ENCODE measurements around the gene CELF2. TPM values are rescaled to one million over a fixed set of nuclear protein-coding genes. Genes with fewer than 3 reads are reported as not detected.

The CELF2 gene
- total RNA-seq, 2 experiments from 2014 or later, result 165 to 181 TPM

- CTCF ChIA-PET, result interaction anchor here (0.7 to 1.1 kb wide), 3 partner anchors 9 to 104 kb away, joined by 3 read pairs; no protein-coding TSS in a partner anchor
- Mint-ChIP-seq H3K4me1 (peaks cover 92% of the 10 kb centered on the region), H3K9me3 (no peaks in the 10 kb centered on the region), H3K27me3 (no peaks in the 10 kb centered on the region), H3K4me3 (no peak overlapping the region), H3K36me3 (ENCODE audit: low read depth) (peaks cover 92% of the 10 kb centered on the region), H3K27ac (no peak overlapping the region)
- POLR2A ChIA-PET, result no interaction called here
- DNase-seq, result no peak
Measured at GRCh38 chr10:11205030-11205772, 187.5 kb downstream of the CELF2 start.

GRCh38 chr10:11206676-11207559, 189.2 kb downstream of the CELF2 start:
- H3K27ac Mint-ChIP-seq, result no peak overlapping the region
- POLR2A ChIA-PET, result no interaction called here
- H3K9me3 Mint-ChIP-seq, result no peaks in the 10 kb centered on the region
- CTCF ChIA-PET, result interaction anchor here (1.7 kb wide), 1 partner anchor 9 kb away, joined by 5 read pairs; no protein-coding TSS in a partner anchor
- no peaks in the 10 kb centered on the region for H3K27me3 Mint-ChIP-seq
- peaks cover 91% of the 10 kb centered on the region for H3K4me1 Mint-ChIP-seq
- peaks cover 91% of the 10 kb centered on the region for H3K36me3 Mint-ChIP-seq (ENCODE audit: low read depth)
- no peak for DNase-seq
- H3K4me3 Mint-ChIP-seq, result no peak overlapping the region

GRCh38 chr10:11207560-11207844, 189.8 kb downstream of the CELF2 start:
- Mint-ChIP-seq H3K27me3 (no peaks in the 10 kb centered on the region), H3K36me3 (ENCODE audit: low read depth) (peaks cover 90% of the 10 kb centered on the region), H3K4me3 (no peak overlapping the region), H3K4me1 (peaks cover 91% of the 10 kb centered on the region), H3K9me3 (no peaks in the 10 kb centered on the region), H3K27ac (peak overlapping the region; percentile 52)
- ChIA-PET CTCF (interaction anchor here (1.7 kb wide), 1 partner anchor 10 kb away, joined by 5 read pairs; no protein-coding TSS in a partner anchor), POLR2A (no interaction called here)
- DNase-seq, result no peak

GRCh38 chr10:11208243-11208642, 190.6 kb downstream of the CELF2 start:
- POLR2A ChIA-PET, result no interaction called here
- H3K36me3 Mint-ChIP-seq (ENCODE audit: low read depth), result peaks cover 90% of the 10 kb centered on the region
- peak overlapping the region; percentile 72 for H3K27ac Mint-ChIP-seq
- H3K4me1 Mint-ChIP-seq, result peaks cover 90% of the 10 kb centered on the region
- no peaks in the 10 kb centered on the region for H3K27me3 Mint-ChIP-seq
- CTCF ChIA-PET, result interaction anchor here (1.7 kb wide), 1 partner anchor 10 kb away, joined by 5 read pairs; no protein-coding TSS in a partner anchor
- H3K4me3 Mint-ChIP-seq, result peak overlapping the region; percentile 53
- no peak for DNase-seq
- H3K9me3 Mint-ChIP-seq, result no peaks in the 10 kb centered on the region

GRCh38 chr10:11208908-11209829, 191.5 kb downstream of the CELF2 start:
- H3K4me3 Mint-ChIP-seq, result peak overlapping the region; percentile 53
- ChIA-PET CTCF (interaction anchor here (0.6 to 1.0 kb wide), 4 partner anchors 7 to 227 kb away, joined by 3 read pairs; no protein-coding TSS in a partner anchor), POLR2A (no interaction called here)

GRCh38 chr10:11209830-11210181, 192.1 kb downstream of the CELF2 start:
- Mint-ChIP-seq H3K4me1 (peaks cover 88% of the 10 kb centered on the region), H3K4me3 (peak overlapping the region; percentile 53), H3K27ac (peak overlapping the region; percentile 72), H3K9me3 (no peaks in the 10 kb centered on the region), H3K36me3 (ENCODE audit: low read depth) (peaks cover 92% of the 10 kb centered on the region), H3K27me3 (no peaks in the 10 kb centered on the region)
- ChIA-PET POLR2A (no interaction called here), CTCF (interaction anchor here (0.7 to 1.6 kb wide), 4 partner anchors 8 to 44 kb away, joined by 3 to 6 read pairs (median 4); no protein-coding TSS in a partner anchor)
- no peak for DNase-seq

More at GRCh38 chr10:11208908-11209829, 191.5 kb downstream of the CELF2 start:
- peaks cover 92% of the 10 kb centered on the region for H3K36me3 Mint-ChIP-seq (ENCODE audit: low read depth)
- H3K27ac Mint-ChIP-seq, result peak overlapping the region; percentile 72
- H3K27me3 Mint-ChIP-seq, result no peaks in the 10 kb centered on the region
- H3K4me1 Mint-ChIP-seq, result peaks cover 90% of the 10 kb centered on the region
- H3K9me3 Mint-ChIP-seq, result no peaks in the 10 kb centered on the region
- DNase-seq, result peak; percentile 41

GRCh38 chr10:11210211-11210922, 192.7 kb downstream of the CELF2 start:
- ChIA-PET CTCF (interaction anchor here (0.7 to 1.6 kb wide), 4 partner anchors 9 to 45 kb away, joined by 3 to 6 read pairs (median 4); no protein-coding TSS in a partner anchor), POLR2A (no interaction called here)
- H3K36me3 Mint-ChIP-seq (ENCODE audit: low read depth), result peaks cover 93% of the 10 kb centered on the region
- H3K9me3 Mint-ChIP-seq, result no peaks in the 10 kb centered on the region
- H3K4me1 Mint-ChIP-seq, result peaks cover 89% of the 10 kb centered on the region
- no peak for DNase-seq
- H3K27me3 Mint-ChIP-seq, result no peaks in the 10 kb centered on the region
- peak overlapping the region; percentile 72 for H3K27ac Mint-ChIP-seq
- H3K4me3 Mint-ChIP-seq, result peak overlapping the region; percentile 53

- POLR2A ChIA-PET, result no interaction called here
- H3K27ac Mint-ChIP-seq, result peak overlapping the region; percentile 55
- no peaks in the 10 kb centered on the region for H3K9me3 Mint-ChIP-seq
- CTCF ChIA-PET, result interaction anchor here (1.4 to 3.8 kb wide), 2 partner anchors 11 to 13 kb away, joined by 3 to 18 read pairs; no protein-coding TSS in a partner anchor
- H3K4me3 Mint-ChIP-seq, result no peak overlapping the region
- no peaks in the 10 kb centered on the region for H3K27me3 Mint-ChIP-seq
- H3K4me1 Mint-ChIP-seq, result peaks cover 91% of the 10 kb centered on the region
- DNase-seq, result no peak
- H3K36me3 Mint-ChIP-seq (ENCODE audit: low read depth), result peaks cover 93% of the 10 kb centered on the region
Measured at GRCh38 chr10:11212288-11213085, 194.8 kb downstream of the CELF2 start.

GRCh38 chr10:11213137-11213536, 195.5 kb downstream of the CELF2 start:
- ChIA-PET CTCF (interaction anchor here (1.3 to 3.8 kb wide), 3 partner anchors 11 to 16 kb away, joined by 4 to 18 read pairs (median 4); no protein-coding TSS in a partner anchor), POLR2A (no interaction called here)
- Mint-ChIP-seq H3K4me1 (peaks cover 91% of the 10 kb centered on the region), H3K36me3 (ENCODE audit: low read depth) (peaks cover 91% of the 10 kb centered on the region), H3K27me3 (no peaks in the 10 kb centered on the region), H3K27ac (no peak overlapping the region), H3K9me3 (no peaks in the 10 kb centered on the region), H3K4me3 (no peak overlapping the region)
- no peak for DNase-seq

- CTCF ChIA-PET, result interaction anchor here (1.0 to 3.8 kb wide), 5 partner anchors 9 to 17 kb away, joined by 3 to 18 read pairs (median 4); no protein-coding TSS in a partner anchor
- Mint-ChIP-seq H3K27ac (no peak overlapping the region), H3K4me1 (peaks cover 87% of the 10 kb centered on the region), H3K36me3 (ENCODE audit: low read depth) (peaks cover 90% of the 10 kb centered on the region), H3K9me3 (no peaks in the 10 kb centered on the region), H3K27me3 (no peaks in the 10 kb centered on the region), H3K4me3 (no peak overlapping the region)
- POLR2A ChIA-PET, result no interaction called here
- DNase-seq, result no peak
Measured at GRCh38 chr10:11214407-11214806, 196.7 kb downstream of the CELF2 start.

- Mint-ChIP-seq H3K27ac (no peak overlapping the region), H3K4me1 (peaks cover 83% of the 10 kb centered on the region), H3K9me3 (no peaks in the 10 kb centered on the region), H3K36me3 (ENCODE audit: low read depth) (peaks cover 89% of the 10 kb centered on the region), H3K27me3 (no peaks in the 10 kb centered on the region), H3K4me3 (no peak overlapping the region)
- POLR2A ChIA-PET, result no interaction called here
- no peak for DNase-seq
- CTCF ChIA-PET, result interaction anchor here (0.6 to 1.6 kb wide), 2 partner anchors 10 to 46 kb away, joined by 3 to 4 read pairs; no protein-coding TSS in a partner anchor
Measured at GRCh38 chr10:11215471-11215870, 197.8 kb downstream of the CELF2 start.
